Activated naive CD4-positive, alpha-beta T cell treated with anti-CD3 and anti-CD28 coated beads, Interleukin-2, amount 50 U/mL, for 24 hours (primary cell): Measurements from ENCODE around the gene ZNF280A.
"Not testable (repeated sequence)": the region's sequence is repeated elsewhere in the genome, so short reads cannot be mapped to it uniquely, and the experiment has no call there.

Experiments used
- H3K27ac Mint-ChIP-seq: one replicate; pipeline ENCODE4 v1.8.0; 2021; ENCODE audit warnings: mild to moderate bottlenecking, mixed read lengths
- H3K27me3 Mint-ChIP-seq: one replicate; pipeline ENCODE4 v1.8.0; 2021; ENCODE audit warnings: mixed read lengths
- H3K36me3 Mint-ChIP-seq: one replicate; pipeline ENCODE4 v1.8.0; 2021; ENCODE audit warnings: mixed read lengths
- H3K4me1 Mint-ChIP-seq: one replicate; pipeline ENCODE4 v1.8.0; 2021; ENCODE audit warnings: mixed read lengths
- H3K4me3 Mint-ChIP-seq: one replicate; pipeline ENCODE4 v1.8.0; 2021; ENCODE audit warnings: mild to moderate bottlenecking, mixed read lengths
- H3K9me3 Mint-ChIP-seq: one replicate; pipeline ENCODE4 v1.8.0; 2021; ENCODE audit warnings: mixed read lengths

Gene ZNF280A

DNA sequence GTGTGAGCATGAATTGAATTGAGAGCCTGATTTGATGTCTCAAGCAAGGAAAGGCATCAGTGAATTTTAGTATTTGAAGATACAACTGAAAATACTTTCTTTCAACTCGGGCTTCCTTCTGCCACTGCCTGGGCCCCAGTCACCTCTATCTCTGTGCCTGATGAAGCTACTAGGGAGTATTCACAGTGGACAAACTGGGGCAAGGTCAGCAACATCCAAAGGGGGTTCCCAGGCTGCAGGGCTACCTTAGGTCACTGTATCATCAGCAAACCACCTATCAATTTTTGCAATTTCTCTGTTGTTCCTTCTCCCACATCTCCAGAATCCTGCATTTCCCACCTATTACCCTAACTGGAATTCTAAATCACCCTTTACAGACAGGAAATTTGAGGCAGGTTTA lies 28.8 kb upstream of the ZNF280A start:
- Mint-ChIP-seq H3K4me1 (no peaks in the 10 kb centered on the region), H3K4me3 (no peak overlapping the region), H3K9me3 (no peaks in the 10 kb centered on the region), H3K27ac (no peak overlapping the region), H3K36me3 (no peaks in the 10 kb centered on the region), H3K27me3 (no peaks in the 10 kb centered on the region)

DNA sequence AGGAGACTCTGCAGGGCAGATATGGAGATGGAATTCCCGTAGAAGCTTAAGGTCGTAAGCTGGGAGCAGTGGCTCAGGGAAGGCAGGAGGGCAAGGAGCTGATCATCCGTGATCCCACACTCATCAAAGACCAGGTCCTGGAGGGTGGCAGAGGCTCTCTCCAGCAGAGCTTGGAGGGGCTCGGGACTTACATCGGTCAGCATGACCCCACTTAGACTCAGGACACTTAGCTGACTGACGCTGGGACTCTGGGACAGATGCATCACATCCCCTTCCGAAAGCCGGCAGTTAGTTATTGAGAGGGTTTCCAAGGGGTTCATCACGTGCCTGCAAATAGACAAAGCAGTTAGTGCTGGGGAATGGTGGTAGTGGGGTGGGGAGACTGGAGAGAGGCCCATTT lies 28.2 kb upstream of the ZNF280A start:
- H3K27me3 Mint-ChIP-seq = no peaks in the 10 kb centered on the region
- no peaks in the 10 kb centered on the region for H3K4me1 Mint-ChIP-seq
- no peaks in the 10 kb centered on the region for H3K36me3 Mint-ChIP-seq
- H3K4me3 Mint-ChIP-seq = no peak overlapping the region
- no peaks in the 10 kb centered on the region for H3K9me3 Mint-ChIP-seq
- no peak overlapping the region for H3K27ac Mint-ChIP-seq

DNA sequence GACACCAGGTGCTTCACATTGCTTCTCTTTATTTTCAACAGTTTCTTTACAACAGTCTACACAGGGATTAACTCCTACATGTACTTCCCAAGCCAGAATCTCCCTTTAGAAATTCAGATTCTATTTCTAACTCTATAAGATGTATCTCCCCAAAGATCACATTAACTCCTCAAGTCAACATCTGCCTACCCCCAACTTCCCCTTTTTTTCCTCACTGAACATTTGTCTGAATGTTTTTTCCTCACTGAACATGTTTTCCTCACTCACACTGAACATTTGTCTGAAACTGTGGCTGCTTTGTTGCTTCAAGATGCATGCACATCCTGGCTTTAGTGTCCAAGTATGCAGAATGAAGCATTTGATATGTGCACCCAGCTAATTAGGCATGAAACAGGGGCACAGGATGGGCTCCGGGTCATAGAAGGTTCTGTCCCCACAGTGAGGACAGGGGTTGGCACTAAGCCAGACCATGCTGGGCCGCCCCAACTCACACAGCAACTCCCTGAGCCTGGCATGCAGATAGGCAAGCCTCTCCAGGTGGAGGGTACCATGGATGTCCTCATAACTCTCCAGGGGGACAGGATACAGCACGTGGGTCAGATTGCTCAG lies 27.7 kb upstream of the ZNF280A start:
- no peaks in the 10 kb centered on the region for H3K4me1 Mint-ChIP-seq
- H3K4me3 Mint-ChIP-seq = no peak overlapping the region
- H3K27me3 Mint-ChIP-seq = no peaks in the 10 kb centered on the region
- H3K9me3 Mint-ChIP-seq = no peaks in the 10 kb centered on the region
- H3K27ac Mint-ChIP-seq = no peak overlapping the region
- H3K36me3 Mint-ChIP-seq = no peaks in the 10 kb centered on the region

DNA sequence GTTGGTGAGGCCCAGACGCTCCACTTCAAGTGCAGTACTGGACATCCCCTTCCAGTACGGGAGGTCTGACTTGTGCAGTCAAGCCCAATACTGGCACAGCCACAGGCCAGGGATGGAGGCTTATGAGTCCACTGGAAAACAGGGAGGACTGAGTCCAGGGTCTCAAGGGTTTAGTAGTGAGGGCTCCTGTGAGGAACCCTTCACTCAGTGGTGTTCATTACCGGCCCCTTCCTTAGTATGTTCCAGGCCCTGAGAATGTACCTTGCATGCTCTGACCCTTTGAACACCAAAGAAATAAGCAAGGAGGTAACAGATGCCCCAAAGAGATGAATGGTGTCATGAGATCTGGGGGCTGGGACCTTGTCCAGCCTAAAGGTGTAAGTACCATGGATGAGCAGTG lies 27.2 kb upstream of the ZNF280A start:
- Mint-ChIP-seq H3K4me3 (no peak overlapping the region), H3K4me1 (no peaks in the 10 kb centered on the region), H3K27ac (no peak overlapping the region), H3K9me3 (no peaks in the 10 kb centered on the region), H3K36me3 (no peaks in the 10 kb centered on the region), H3K27me3 (no peaks in the 10 kb centered on the region)

DNA sequence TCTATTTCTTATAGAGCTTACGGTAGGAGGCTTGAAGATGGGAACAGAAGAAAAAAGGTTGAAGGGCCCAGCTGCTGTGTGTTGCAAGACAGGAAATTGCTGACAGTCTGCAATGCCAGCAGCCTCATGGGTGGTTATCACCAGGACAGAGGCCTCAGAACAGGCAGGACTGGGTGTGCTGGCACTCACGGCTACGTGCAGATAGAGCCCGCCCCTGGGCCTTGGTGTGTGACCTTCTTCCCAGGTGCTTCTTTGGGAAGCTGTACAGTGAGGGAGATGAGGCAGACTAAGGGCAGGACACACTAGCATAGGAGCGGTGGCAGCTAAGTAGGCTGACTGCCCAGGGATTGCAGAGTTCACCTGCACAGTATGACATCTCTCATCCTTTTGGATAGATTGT lies 26.4 kb upstream of the ZNF280A start:
- Mint-ChIP-seq H3K27ac (no peak overlapping the region), H3K4me3 (no peak overlapping the region), H3K36me3 (no peaks in the 10 kb centered on the region), H3K4me1 (no peaks in the 10 kb centered on the region), H3K9me3 (no peaks in the 10 kb centered on the region), H3K27me3 (no peaks in the 10 kb centered on the region)

DNA sequence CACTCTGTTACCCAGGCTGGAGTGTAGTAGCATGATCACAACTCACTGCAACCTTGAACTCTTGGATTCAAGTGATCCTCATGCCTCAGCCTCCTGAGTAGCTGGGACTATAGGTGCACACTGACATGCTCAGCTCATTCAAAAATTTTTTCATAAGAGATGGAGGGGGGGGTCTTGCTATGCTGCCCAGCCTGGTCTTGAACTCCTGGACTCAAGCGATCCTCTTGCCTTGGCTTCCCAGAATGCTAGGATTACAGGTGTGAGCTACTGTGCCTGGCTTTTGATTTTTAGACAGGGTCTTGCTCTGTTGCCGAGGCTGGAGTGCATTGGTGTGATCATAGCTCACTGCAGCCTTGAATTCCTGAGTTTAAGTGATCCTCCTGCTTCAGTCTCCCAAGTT lies 25.0 kb upstream of the ZNF280A start:
- Mint-ChIP-seq H3K4me1 (no peaks in the 10 kb centered on the region), H3K27ac (no peak overlapping the region), H3K4me3 (no peak overlapping the region), H3K36me3 (no peaks in the 10 kb centered on the region), H3K9me3 (no peaks in the 10 kb centered on the region), H3K27me3 (peaks cover 1% of the 10 kb centered on the region)

DNA sequence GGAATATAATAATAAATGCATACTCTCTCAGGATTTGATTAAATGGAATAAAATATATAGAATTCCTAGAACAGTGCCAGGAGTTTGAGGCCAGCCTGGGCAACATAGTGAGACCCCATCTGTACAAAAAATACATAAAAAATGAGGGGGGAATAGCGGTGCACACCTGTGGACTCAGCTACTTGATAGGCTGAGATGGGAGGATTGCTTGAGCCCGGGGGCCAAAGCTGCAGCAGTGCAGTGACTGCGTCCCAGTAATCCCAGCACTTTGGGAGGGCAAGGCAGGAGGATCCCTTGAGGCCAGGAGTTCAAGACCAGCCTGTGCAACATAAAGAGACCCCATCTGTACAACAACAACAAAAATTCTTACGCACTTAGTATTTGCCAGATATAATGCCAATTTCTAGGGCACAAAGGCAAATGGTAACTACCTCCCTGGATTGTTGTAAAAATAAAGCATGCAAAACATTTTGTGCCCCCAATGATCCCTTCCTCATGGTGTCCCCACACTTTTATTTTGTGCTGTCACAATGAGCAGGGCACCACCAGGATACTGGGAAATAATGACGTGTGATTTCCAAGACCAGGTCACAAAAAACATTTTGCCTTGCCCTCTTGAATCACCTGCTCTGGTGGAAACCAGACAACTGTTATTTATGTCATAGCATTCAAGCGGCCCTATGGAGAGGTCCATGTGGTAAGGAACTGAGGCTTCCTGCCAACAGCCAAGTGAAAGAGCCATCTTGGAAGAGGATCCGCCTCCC lies 18.3 kb upstream of the ZNF280A start:
- H3K27ac Mint-ChIP-seq = no peak overlapping the region
- no peaks in the 10 kb centered on the region for H3K36me3 Mint-ChIP-seq
- no peak overlapping the region for H3K4me3 Mint-ChIP-seq
- H3K4me1 Mint-ChIP-seq = no peaks in the 10 kb centered on the region
- H3K27me3 Mint-ChIP-seq = peaks cover 3% of the 10 kb centered on the region
- H3K9me3 Mint-ChIP-seq = no peaks in the 10 kb centered on the region

DNA sequence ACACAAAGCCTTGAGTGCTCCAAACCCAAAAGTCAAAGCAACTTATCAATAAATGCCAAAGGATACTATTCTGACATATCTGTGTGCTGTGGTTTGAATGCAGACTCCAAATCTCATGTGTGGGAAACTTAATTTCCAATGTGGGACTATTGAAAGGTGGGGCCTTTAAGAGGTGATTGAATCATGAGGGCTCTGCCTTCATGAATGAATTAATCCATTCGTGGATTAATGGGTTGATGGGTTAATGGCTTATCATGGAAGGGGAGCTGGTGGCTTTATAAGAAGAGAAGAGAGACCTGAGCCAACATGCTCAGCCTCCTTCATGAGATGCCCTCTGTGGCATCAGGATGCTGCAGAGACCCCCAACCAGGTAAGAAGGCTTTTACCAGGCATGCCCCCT lies 16.8 kb upstream of the ZNF280A start:
- H3K36me3 Mint-ChIP-seq = no peaks in the 10 kb centered on the region
- H3K4me1 Mint-ChIP-seq = no peaks in the 10 kb centered on the region
- no peak overlapping the region for H3K27ac Mint-ChIP-seq
- H3K9me3 Mint-ChIP-seq = no peaks in the 10 kb centered on the region
- peaks cover 3% of the 10 kb centered on the region for H3K27me3 Mint-ChIP-seq
- no peak overlapping the region for H3K4me3 Mint-ChIP-seq

DNA sequence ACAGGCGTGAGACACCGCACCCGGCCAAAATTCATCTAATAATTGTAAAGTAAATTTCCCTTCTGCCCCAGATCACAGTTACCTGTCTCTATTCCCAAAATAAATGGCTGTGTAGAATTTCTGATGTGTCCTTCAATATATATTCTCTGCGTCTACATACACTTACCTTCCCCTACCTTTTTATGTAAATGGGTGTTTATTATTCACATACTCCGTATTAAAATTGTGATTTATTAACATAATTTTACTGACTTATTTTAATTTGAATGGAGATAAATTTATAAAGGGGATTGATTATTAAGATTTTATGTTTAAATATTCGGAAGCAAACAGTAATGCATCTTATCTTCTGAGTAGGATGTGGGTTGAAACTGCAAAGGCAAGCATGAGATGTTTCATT lies 16.4 kb upstream of the ZNF280A start:
- Mint-ChIP-seq H3K27ac (no peak overlapping the region), H3K4me3 (no peak overlapping the region), H3K27me3 (peaks cover 3% of the 10 kb centered on the region), H3K9me3 (no peaks in the 10 kb centered on the region), H3K36me3 (no peaks in the 10 kb centered on the region), H3K4me1 (no peaks in the 10 kb centered on the region)

DNA sequence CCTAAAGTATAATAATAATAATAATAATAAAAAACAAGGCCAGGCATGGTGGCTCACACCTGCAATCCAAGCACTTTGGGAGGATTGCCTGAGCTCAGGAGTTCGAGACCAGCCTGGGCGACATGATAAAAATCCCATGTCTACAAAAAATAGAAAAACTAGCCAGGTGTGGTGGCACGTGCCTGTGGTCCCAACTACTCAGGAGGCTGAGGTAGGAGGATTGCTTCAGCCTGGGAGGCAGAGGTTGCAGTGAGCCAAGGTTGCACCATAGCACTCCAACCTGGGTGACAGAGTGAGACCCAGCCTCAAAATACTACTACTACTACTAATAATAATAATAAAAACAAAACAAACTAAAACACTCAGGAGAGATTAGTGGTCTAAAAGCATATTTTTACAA lies 15.6 kb upstream of the ZNF280A start:
- H3K9me3 Mint-ChIP-seq = no peaks in the 10 kb centered on the region
- no peaks in the 10 kb centered on the region for H3K4me1 Mint-ChIP-seq
- no peaks in the 10 kb centered on the region for H3K36me3 Mint-ChIP-seq
- no peak overlapping the region for H3K27ac Mint-ChIP-seq
- no peak overlapping the region for H3K4me3 Mint-ChIP-seq
- H3K27me3 Mint-ChIP-seq = peaks cover 3% of the 10 kb centered on the region

DNA sequence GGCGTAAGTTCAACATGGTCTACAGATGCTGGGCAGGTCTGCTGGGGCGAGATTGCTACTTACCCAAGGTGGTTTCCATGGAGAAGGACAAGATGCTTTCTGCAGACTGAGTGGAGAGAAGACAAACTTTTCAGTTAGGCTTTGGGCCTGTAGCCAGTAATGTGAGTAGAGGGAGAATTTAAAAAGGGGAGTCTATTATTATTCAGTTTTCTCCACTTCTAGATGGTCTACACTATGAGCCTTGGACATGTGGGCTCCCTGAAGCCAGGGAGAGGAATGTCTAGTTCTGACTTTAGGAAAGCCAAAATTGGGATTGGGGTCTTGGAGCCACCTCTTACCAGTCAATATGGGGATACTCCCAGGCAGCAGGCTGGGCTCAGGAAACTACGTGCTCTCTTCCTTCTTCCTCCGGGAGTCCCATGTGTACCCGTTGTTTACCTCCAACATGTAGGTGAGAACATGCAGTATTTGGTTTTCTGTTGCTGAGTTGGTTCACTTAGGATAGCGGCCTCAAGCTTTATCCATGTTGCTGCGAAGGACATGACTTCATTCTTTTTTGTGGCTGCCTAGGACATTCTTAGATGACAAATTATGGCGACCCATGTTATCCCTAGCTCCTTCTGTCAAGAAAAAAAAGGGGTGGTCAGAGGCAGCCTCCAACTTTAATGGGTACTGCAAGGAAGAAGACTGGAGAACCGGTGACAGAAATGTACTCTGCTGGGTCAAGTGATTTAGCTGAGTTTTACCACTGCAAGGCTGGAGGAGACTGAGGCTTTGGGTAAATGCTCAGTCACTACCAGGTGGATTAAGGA lies 14.7 kb upstream of the ZNF280A start:
- Mint-ChIP-seq H3K9me3 (no peaks in the 10 kb centered on the region), H3K27me3 (peaks cover 2% of the 10 kb centered on the region), H3K4me3 (no peak overlapping the region), H3K4me1 (no peaks in the 10 kb centered on the region), H3K27ac (no peak overlapping the region), H3K36me3 (no peaks in the 10 kb centered on the region)

DNA sequence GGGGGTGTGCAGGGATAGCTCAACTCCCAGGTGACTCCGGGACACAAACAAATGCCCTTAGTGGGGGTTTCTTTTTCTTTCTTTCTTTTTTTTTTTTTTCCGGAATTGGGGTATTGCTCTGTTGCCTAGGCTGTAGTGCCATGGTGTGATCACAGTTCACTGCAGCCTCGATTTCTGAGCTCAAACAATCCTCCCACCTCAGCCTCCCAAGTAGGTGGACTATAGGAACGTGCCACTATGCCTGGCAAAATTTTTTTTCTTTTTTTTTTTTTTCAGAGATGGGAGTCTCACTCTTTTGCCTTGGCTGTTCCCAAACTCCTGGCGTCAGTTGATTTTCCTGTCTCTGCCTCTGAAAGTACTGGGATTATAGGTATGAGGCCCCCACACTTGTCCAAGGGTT lies 13.8 kb upstream of the ZNF280A start:
- Mint-ChIP-seq H3K27me3 (peaks cover 4% of the 10 kb centered on the region), H3K4me3 (no peak overlapping the region), H3K36me3 (no peaks in the 10 kb centered on the region), H3K9me3 (no peaks in the 10 kb centered on the region), H3K27ac (no peak overlapping the region), H3K4me1 (no peaks in the 10 kb centered on the region)

DNA sequence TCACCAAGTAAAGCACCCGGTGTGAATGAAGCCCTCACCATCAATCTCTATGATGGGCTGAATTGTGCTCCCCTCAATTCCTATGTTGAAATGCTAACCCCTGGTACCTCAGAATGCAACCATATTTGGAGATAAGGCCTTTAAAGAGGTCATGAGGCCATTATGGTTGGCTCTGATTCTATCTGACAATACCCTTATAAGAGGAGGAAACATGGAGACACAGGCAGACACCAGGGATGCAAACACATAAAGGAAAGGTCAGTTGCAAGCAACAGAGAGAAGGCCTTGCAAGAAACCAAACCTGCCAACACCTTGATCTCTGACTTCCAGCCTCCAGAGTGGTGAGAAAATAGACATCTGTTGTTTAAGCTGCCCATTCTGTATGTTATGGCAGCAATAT lies 13.3 kb upstream of the ZNF280A start:
- peaks cover 4% of the 10 kb centered on the region for H3K27me3 Mint-ChIP-seq
- no peak overlapping the region for H3K27ac Mint-ChIP-seq
- no peaks in the 10 kb centered on the region for H3K9me3 Mint-ChIP-seq
- H3K4me3 Mint-ChIP-seq = no peak overlapping the region
- H3K36me3 Mint-ChIP-seq = no peaks in the 10 kb centered on the region
- no peaks in the 10 kb centered on the region for H3K4me1 Mint-ChIP-seq

DNA sequence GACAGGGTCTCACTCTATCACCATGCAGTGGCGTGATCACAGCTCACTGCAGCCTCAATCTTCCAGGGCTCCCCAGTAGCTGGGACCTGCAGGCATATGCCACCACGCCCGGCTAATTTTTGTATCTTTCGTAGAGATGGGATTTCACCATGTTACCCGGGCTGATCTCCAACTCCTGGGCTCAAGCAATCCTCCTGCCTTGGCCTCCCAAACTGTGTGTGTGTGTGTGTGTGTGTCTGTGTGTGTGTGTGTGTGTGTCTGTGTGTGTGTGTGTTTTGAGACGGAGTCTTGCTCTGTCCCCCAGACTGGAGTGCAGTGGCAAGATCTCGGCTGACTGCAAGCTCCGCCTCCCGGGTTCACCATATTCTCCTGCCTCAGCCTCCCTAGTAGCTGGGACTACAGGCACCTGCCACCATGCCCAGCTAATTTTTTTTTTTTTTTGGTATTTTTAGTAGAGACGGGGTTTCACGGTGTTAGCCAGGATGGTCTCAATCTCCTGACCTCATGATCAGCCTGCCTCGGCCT lies 12.5 kb upstream of the ZNF280A start:
- not testable (repeated sequence) for H3K27me3 Mint-ChIP-seq, H3K9me3 Mint-ChIP-seq, H3K27ac Mint-ChIP-seq, H3K36me3 Mint-ChIP-seq, H3K4me1 Mint-ChIP-seq, H3K4me3 Mint-ChIP-seq

DNA sequence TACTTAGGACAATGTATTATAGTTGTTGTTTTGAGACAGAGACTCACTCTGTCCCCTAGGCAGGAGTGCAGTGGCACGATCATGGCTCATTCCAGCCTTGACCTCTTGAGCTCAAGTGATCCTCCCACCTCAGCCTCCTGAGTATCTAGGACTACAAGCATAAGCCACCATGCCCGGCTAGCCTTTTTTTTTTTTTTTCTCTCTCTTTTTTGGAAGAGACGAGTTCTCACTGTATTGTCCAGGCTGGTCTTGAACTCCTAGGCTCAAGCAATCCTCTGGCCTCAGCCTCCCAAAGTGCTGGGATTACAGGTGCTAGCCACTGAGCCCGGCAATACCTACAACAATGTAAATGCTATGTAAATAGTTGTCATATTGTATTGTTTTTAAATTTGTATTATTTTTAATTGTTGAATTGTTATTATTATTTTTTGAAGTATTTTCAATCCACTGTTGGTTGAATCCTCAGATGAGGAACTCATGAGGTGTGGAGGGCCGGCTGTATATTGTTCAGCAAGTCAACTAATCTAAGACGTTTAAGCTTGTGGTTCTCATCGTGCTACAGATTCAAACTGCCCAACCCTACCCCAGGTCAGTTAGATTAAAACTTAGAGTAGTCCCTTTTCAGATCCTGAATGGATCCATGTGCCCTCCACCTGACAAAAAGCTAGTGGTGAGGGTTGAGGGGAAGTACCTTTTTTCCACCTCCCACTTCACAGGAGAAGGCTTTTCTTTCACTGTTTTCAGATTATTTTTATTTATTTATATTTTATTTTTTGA lies 11.9 kb upstream of the ZNF280A start:
- H3K27me3 Mint-ChIP-seq = peaks cover 4% of the 10 kb centered on the region
- no peak overlapping the region for H3K27ac Mint-ChIP-seq
- no peaks in the 10 kb centered on the region for H3K36me3 Mint-ChIP-seq
- no peaks in the 10 kb centered on the region for H3K4me1 Mint-ChIP-seq
- no peak overlapping the region for H3K4me3 Mint-ChIP-seq
- H3K9me3 Mint-ChIP-seq = no peaks in the 10 kb centered on the region
